MM.1S (cell line): ENCODE results near the gene CD6.

Experiments used
- DNase-seq: peaks from one replicate; pipeline ENCODE4 v3.0.0-alpha.2; 2015
- H2AFZ ChIP-seq: fragments of 300-600 bp; sonication (generic); 2 replicates; pipeline ENCODE4 v1.6.0; 2016; ENCODE audit warnings: antibody characterized with exemption, low read length
- H3F3A ChIP-seq: fragments of 300-600 bp; sonication (generic); 2 replicates; pipeline ENCODE4 v1.6.1; 2016; ENCODE audit warnings: mild to moderate bottlenecking, antibody characterized with exemption, low read length, moderate library complexity, mixed read lengths; ENCODE audit not compliant: insufficient read depth
- H3K27ac ChIP-seq: fragments of 300-600 bp; sonication (generic); 2 replicates; pipeline ENCODE4 v1.5.1; 2016; ENCODE audit warnings: mild to moderate bottlenecking, low read length
- H3K27me3 ChIP-seq: fragments of 300-600 bp; sonication (generic); replicated peaks from 2 replicates; pipeline ENCODE4 v1.6.0; 2016; ENCODE audit warnings: low read length; ENCODE audit not compliant: insufficient read depth
- H3K36me3 ChIP-seq: fragments of 300-600 bp; sonication (generic); replicated peaks from 2 replicates; pipeline ENCODE4 v1.6.1; 2016; ENCODE audit warnings: mild to moderate bottlenecking, low read length, mixed read lengths; ENCODE audit not compliant: insufficient read depth
- H3K4me1 ChIP-seq: fragments of 300-600 bp; sonication (generic); 2 replicates; pipeline ENCODE4 v1.6.1; 2016; ENCODE audit warnings: low read length, mixed read lengths
- H3K4me2 ChIP-seq: fragments of 300-600 bp; sonication (generic); 2 replicates; pipeline ENCODE4 v1.6.0; 2016; ENCODE audit warnings: low read depth, low read length
- H3K4me3 ChIP-seq: fragments of 300-600 bp; sonication (generic); 2 replicates; pipeline ENCODE4 v1.5.1; 2016; ENCODE audit warnings: low read length, mixed read lengths
- H3K79me2 ChIP-seq: fragments of 300-600 bp; sonication (generic); 2 replicates; pipeline ENCODE4 v1.6.1; 2016; ENCODE audit warnings: mixed run types, low read length, mixed read lengths
- H3K9ac ChIP-seq: fragments of 300-600 bp; sonication (generic); 2 replicates; pipeline ENCODE4 v1.6.1; 2016; ENCODE audit warnings: low read length, mixed read lengths
- H3K9me2 ChIP-seq: fragments of 300-600 bp; sonication (generic); replicated peaks from 2 replicates; pipeline ENCODE4 v1.6.1; 2016; ENCODE audit warnings: mild to moderate bottlenecking, low read length, mixed read lengths; ENCODE audit not compliant: insufficient read depth
- H3K9me3 ChIP-seq: fragments of 300-600 bp; sonication (generic); replicated peaks from 2 replicates; pipeline ENCODE4 v1.6.1; 2016; ENCODE audit warnings: mild to moderate bottlenecking, low read length, mixed read lengths; ENCODE audit not compliant: insufficient read depth
- H4K20me1 ChIP-seq: fragments of 300-600 bp; sonication (generic); 2 replicates; pipeline ENCODE4 v1.6.1; 2016; ENCODE audit warnings: mild to moderate bottlenecking, low read length, moderate library complexity, mixed read lengths; ENCODE audit not compliant: insufficient read depth
- EZH2 ChIP-seq: fragments of 300-600 bp; sonication (generic); optimal IDR thresholded peaks from 2 replicates; pipeline ENCODE3; 2017; ENCODE audit warnings: low read depth, mild to moderate bottlenecking, antibody characterized with exemption, low read length, mixed read lengths
- EZH2phosphoT487 ChIP-seq: fragments of 300-600 bp; sonication (generic); IDR thresholded peaks from 2 replicates; pipeline ENCODE4 v1.6.1; 2018; ENCODE audit warnings: antibody characterized with exemption, low read length
- TF ChIP-seq, protein P1 (sequence below): fragments of 300-600 bp; sonication (generic); IDR thresholded peaks from 2 replicates; pipeline ENCODE4 v1.5.1; 2016; ENCODE audit warnings: antibody characterized with exemption, low read length, mixed read lengths

The CD6 gene

GRCh38 chr11:60937144-60937527 is 34.3 kb upstream of the CD6 start:
- no peaks in the 10 kb centered on the region for H3K9me3 ChIP-seq
- no peak overlapping the region for H3K4me3 ChIP-seq
- no peaks in the 10 kb centered on the region for H3K79me2 ChIP-seq
- H3F3A ChIP-seq = no peaks in the 10 kb centered on the region
- H2AFZ ChIP-seq = no peak overlapping the region
- TF ChIP-seq, protein P1, sequence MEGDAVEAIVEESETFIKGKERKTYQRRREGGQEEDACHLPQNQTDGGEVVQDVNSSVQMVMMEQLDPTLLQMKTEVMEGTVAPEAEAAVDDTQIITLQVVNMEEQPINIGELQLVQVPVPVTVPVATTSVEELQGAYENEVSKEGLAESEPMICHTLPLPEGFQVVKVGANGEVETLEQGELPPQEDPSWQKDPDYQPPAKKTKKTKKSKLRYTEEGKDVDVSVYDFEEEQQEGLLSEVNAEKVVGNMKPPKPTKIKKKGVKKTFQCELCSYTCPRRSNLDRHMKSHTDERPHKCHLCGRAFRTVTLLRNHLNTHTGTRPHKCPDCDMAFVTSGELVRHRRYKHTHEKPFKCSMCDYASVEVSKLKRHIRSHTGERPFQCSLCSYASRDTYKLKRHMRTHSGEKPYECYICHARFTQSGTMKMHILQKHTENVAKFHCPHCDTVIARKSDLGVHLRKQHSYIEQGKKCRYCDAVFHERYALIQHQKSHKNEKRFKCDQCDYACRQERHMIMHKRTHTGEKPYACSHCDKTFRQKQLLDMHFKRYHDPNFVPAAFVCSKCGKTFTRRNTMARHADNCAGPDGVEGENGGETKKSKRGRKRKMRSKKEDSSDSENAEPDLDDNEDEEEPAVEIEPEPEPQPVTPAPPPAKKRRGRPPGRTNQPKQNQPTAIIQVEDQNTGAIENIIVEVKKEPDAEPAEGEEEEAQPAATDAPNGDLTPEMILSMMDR = no peak
- TF ChIP-seq EZH2phosphoT487 (no peak), EZH2 (no peak)
- H3K27me3 ChIP-seq = peaks cover 32% of the 10 kb centered on the region
- no peaks in the 10 kb centered on the region for H3K4me1 ChIP-seq
- H3K36me3 ChIP-seq = no peaks in the 10 kb centered on the region
- no peaks in the 10 kb centered on the region for H3K9me2 ChIP-seq
- H3K27ac ChIP-seq = no peak overlapping the region
- DNase-seq = no peak
- H4K20me1 ChIP-seq = no peaks in the 10 kb centered on the region
- no peak overlapping the region for H3K9ac ChIP-seq
- H3K4me2 ChIP-seq = no peak overlapping the region

- Histone ChIP-seq H3K79me2 (no peaks in the 10 kb centered on the region), H2AFZ (no peak overlapping the region), H4K20me1 (no peaks in the 10 kb centered on the region), H3K27ac (no peak overlapping the region), H3K9me3 (no peaks in the 10 kb centered on the region), H3K4me1 (no peaks in the 10 kb centered on the region), H3K4me3 (no peak overlapping the region), H3K9ac (no peak overlapping the region), H3K4me2 (no peak overlapping the region), H3K27me3 (peaks cover 32% of the 10 kb centered on the region), H3K36me3 (no peaks in the 10 kb centered on the region), H3K9me2 (no peaks in the 10 kb centered on the region), H3F3A (no peaks in the 10 kb centered on the region)
- TF ChIP-seq EZH2phosphoT487 (no peak), EZH2 (no peak)
- TF ChIP-seq, protein P1 = no peak
- no peak for DNase-seq
Measured at GRCh38 chr11:60937811-60938210, 33.7 kb upstream of the CD6 start.

GRCh38 chr11:60938500-60938899 is 33.0 kb upstream of the CD6 start:
- no peak for DNase-seq
- Histone ChIP-seq H3K9ac (no peak overlapping the region), H3K4me2 (no peak overlapping the region), H3K36me3 (no peaks in the 10 kb centered on the region), H3K27ac (no peak overlapping the region), H3F3A (no peaks in the 10 kb centered on the region), H3K79me2 (no peaks in the 10 kb centered on the region), H3K27me3 (peaks cover 32% of the 10 kb centered on the region), H3K9me3 (no peaks in the 10 kb centered on the region), H4K20me1 (no peaks in the 10 kb centered on the region), H3K4me1 (no peaks in the 10 kb centered on the region), H3K9me2 (no peaks in the 10 kb centered on the region), H2AFZ (no peak overlapping the region), H3K4me3 (no peak overlapping the region)
- TF ChIP-seq, protein P1 = no peak
- TF ChIP-seq EZH2phosphoT487 (no peak), EZH2 (no peak)
